Stimulated activated CD8-positive, alpha-beta memory T cell treated with anti-CD3 and anti-CD28 coated beads, Interleukin-2, amount 100 ng/mL, for 48 hours (primary cell): ENCODE data around the gene RPRD1A.
"Not testable (repeated sequence)": the region's sequence is repeated elsewhere in the genome, so short reads cannot be mapped to it uniquely, and the experiment has no call there.

ENCODE experiments used
- DNase-seq, 2 donors: peaks; one replicate each; pipeline ENCODE4 v3.0.0-alpha.2; 2020; ENCODE audit warnings: low read depth in 2 of 2

RPRD1A gene

DNA sequence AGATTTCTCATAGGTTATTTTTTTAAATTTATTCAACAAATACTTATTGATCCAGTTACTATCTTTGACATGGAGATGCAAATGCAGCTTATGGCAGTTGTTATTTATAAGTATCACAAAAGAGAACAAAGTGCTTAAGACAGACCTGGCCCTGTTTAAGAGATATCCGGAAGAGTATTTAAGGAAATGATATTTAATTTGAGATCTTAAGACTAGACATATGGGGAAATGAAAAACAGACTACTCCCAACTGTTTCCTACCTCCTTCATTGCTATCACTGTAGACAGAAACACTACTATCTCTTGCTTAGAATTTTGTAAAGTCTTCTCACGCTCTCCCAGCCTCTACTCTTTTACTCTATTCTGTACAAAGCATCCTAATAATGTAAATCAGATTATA is 36.0 kb downstream of the RPRD1A start:
- DNase-seq, result no peak

DNA sequence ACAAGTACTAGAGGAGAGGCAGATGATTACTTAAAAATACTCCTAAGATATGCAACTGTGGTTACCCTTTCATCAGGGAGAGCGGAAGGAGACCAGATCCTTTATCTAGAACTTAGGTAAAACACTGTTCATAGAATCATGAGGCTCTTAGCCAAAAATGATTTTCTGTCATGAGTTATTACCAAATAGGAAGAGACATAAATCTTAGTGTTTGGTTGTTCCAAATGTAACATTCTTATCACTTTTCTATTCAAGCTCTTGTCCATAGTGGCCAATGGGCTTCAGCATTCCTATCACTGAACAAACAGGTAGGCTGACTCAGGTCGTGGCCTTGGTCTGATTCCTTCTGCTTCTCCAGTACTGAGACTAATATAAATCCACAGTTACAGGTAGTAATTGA is 38.5 kb downstream of the RPRD1A start:
- no peak for DNase-seq

GRCh38 chr18:36025025-36025424 is 42.3 kb downstream of the RPRD1A start:
- no peak for DNase-seq

DNA sequence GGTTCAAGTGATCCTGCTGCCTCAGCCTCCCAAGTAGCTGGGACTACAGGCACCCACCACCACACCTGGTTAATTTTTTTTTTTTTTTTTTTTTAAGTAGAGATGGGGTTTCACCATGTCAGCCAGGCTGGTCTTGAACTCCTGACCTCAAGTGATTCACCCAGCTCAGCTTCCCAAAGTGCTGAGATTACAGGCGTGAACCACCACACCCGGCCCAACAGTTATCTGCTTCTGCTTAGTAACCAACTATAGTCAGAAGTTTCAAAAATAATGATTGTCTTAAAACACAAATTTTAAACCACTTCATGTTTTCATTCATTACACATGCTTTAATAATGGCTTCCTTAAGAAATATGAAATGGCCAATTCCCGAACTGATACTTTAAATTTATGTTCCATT is 43.1 kb downstream of the RPRD1A start:
- not testable (repeated sequence) for DNase-seq

DNA sequence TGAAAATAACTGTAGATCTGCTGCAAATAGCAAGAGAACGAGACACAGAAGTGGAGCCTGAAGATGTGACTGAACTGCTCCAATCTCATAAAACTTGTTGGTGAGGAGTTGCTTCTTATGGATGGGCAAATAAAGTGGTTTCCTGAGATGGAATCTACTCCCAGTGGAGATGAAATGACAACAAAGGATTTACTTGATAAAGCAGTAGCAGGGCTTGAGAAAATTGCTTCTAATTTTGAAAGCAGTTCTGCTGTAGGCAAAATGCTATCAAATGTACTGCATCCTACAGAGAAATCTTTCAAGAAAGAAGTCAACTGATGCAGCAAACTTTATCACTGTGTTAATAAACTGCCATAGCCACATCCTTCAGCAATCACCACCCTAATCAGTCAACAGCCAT is 44.0 kb downstream of the RPRD1A start:
- no peak for DNase-seq

GRCh38 chr18:36020174-36020711 is 47.1 kb downstream of the RPRD1A start:
- no peak for DNase-seq

DNA sequence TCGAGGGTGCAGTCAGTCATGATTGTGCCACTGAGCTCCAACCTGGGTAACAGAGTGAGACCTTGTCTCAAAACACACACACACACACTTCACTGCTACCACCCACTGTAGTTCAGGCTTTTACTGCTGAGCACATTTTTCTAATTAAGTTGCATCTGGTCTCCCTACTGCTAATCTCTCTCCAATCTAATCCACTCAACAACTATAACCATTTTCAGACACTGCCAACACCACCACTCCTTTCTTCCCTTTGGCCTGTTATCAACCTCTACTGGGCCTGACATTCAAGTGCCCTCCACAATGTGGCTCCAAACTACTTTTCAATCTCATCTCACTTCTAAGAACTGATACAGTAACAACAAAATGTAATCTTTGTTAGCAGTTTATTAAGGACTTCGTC is 50.1 kb downstream of the RPRD1A start:
- DNase-seq, result no peak

- DNase-seq, result no peak
Observed at GRCh38 chr18:36015629-36016028, 51.7 kb downstream of the RPRD1A start.

DNA sequence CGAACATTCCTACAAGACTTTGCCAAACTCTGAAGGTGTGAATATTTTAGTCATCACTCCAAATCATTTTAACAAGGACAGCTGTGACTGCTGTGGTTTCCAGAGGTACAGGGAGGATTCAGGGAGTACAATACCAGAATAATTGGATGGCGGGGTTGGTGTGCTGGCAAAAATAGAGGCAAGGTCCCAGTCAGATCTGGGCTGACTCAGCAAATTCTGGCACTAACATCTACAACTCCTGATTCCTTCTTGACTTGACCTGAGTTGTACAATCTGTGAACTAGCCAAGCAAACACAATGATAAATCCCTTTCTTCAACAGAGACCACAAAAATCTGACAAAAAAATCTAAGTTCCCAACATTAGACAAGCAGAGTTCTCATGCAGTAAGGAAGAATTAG is 54.5 kb downstream of the RPRD1A start:
- DNase-seq, result no peak

GRCh38 chr18:36009214-36009613 is 58.1 kb downstream of the RPRD1A start:
- DNase-seq, result no peak

DNA sequence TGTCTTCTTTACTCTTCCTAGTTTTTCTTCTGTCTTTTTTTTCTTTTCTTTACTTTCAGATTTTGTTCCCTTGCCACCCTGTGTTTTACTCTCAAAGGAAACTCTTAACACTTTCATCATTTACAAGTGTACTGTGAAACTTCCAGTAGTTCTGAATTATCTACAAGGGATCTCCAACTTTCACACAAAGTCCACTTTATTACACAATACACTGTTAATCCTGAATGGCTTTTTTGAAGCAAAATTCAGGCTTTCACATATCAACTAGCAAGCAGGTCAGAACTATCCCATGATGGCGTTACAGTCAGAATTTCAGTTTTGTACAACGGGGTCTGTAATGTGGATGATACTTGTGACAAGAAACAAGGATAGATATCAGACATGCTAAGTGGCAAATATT is 60.4 kb downstream of the RPRD1A start:
- no peak for DNase-seq

- no peak for DNase-seq
Observed at GRCh38 chr18:35999925-36000324, 67.4 kb downstream of the RPRD1A start.

DNA sequence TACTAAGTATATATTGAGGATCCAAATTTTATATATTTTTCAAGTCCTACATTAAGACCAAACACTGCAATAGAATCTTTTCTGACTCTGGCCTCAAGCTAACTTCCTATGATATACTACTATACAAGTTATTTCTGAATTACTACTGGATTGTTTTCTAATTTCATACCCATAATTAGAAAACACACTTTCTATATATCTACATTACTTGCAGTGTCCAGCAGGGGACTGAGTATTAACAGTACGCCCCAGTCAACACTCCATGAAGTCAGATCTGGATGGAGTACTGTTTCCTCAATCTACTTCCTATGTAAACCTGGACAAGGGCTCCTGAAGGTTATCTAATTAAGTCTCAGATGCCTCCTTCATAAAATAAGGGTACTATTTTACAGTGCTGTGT is 68.4 kb downstream of the RPRD1A start:
- DNase-seq, result no peak

- DNase-seq, result no peak
Observed at GRCh38 chr18:35993013-35993412, 74.3 kb downstream of the RPRD1A start.

DNA sequence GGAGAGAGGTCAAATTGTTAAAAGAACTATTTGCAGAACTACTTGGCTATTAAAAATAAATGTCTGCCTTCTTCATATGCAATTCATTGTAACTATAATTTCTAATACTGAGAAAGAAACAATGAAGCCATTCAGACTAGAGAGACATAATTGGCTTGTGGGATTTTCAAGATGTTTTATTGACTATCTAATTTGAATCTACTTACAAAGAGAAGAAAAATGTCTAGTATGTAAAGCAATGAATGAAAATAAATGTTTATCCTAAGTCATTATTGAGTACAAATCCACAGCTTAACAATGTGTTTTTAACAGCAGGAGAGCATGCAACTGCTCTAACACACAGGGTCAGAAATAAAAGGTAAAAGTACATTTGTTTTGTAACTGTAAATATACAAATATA is 75.7 kb downstream of the RPRD1A start:
- DNase-seq, result no peak

DNA sequence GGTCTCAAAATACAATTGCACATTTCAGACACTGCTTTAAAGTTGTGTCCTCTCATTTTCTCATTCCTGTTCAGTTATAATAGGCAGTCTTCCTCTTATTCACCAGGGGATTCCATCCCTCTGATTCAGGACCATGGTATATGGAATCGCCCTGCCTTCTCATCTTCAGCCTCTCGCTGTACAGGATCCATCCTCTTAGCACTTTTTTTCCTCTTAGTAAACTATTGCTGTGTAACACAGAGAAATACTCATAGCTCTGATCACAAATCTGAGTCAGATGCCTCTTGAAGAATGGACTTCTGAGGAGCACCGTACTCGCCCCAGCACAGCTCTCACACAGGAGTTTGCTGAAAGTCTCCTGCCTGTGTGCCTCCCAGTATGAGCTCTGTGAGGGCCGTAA is 83.5 kb downstream of the RPRD1A start:
- no peak for DNase-seq

- no peak for DNase-seq
Observed at GRCh38 chr18:35983147-35983546, 84.2 kb downstream of the RPRD1A start.

GRCh38 chr18:35982409-35983114 is 84.8 kb downstream of the RPRD1A start:
- no peak for DNase-seq

GRCh38 chr18:35979112-35979511 is 88.2 kb downstream of the RPRD1A start:
- DNase-seq, result no peak

DNA sequence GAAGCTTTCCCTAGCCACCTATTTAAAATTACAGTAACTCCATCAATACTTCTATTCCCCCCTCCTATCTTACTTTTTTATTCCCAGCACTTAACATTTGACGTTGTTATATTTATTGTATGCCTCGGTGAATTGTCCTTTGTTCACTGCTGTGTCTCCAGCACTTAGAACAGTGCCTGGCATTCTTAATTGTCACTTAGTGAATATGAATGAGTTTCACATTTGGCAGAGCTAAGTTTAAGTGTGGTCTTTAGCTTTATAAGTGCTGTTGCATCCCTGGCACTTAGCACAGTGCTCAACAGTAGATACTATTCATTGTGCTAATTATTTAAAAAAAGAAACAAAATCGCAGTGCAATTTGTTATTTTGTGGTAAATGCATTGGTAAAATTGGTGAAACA is 93.2 kb downstream of the RPRD1A start:
- DNase-seq, result no peak

- DNase-seq, result no peak
Observed at GRCh38 chr18:35973650-35974049, 93.7 kb downstream of the RPRD1A start.

DNA sequence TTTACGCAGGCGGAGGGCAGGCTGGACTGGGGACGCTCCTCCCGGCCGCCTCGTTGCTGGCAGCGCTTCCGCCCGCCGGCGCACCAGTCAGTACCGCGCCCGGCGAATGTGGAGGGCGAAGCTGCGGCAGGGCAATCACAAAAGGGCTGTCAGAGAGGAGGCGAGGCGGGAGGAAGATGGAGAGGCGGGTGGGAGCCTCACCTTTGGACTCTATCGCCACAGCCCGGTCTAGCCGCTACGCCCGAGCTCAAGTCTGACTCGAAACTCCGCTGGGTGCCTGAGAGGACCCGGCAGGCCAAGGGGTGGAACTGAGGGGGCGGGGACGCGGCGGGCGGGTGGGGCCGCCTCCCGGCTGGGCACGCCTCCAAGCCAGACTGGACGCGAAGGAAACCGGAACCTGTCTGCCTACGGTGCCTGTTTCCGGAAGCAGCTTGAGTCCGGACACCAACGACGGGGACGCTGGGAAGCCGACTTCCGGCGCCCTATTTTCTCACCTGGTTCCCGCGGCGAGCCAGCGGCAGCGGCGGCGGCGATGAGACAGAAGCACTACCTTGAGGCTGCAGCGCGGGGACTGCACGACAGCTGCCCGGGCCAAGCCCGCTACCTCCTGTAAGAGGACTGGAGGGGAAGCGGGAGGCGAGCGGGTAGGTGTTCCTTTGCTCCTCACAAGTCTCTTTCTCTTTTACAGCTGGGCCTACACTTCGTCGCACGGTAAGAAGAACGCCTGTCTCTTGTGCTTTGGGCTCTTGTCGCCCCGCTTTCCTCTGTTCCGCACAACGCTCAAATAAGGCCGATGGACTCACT is 95.0 kb downstream of the RPRD1A start, which contains the start of gene RMP24:
Gene RMP24, plus strand, starts transcription at position 483 of the 804 bp plus-strand sequence.
- peak; percentile 86 to 90 for DNase-seq

DNA sequence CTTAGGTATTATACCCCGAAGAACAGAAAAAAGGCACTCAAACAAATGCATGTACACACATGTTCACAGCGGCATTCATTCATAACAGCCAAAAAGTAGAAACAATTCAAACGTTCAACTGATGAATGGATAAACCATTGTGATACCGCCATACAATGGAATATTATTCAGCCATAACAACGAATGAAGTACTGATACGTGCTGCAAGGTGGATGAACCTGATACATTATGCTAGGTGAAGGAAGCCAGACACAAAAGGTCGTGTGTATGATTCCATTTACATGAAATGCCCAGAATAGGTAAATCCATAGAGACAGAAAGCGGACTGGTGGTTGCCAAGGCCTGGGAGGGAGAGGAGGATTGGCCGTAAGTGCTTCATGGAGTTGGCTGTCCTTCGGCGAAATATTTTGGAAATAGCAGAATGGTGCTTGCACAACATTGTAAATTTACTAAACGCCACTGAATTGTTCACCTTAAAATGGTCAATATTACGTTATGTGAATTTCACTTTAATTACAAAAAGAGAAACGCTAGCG is 95.6 kb downstream of the RPRD1A start:
- no peak for DNase-seq
